Large intestine (tissue), 3 donors: ENCODE data around the gene PXT1. TPM values are rescaled to one million over a fixed set of nuclear protein-coding genes. Genes with fewer than 3 reads are reported as not detected.
A peak's percentile ranks its signal among the peaks of the same experiment; 100 is the strongest.

Experiments
- DNase-seq, 2 donors: peaks; one replicate each; pipeline versions ENCODE4 v3.0.0 to v3.0.0-alpha.2; 2013
- H3K27ac ChIP-seq: one replicate; pipeline ENCODE4 v1.5.1; 2013; ENCODE audit warnings: low read length
- H3K27me3 ChIP-seq: 2 replicates; pipeline ENCODE4 v1.6.1; 2013; ENCODE audit warnings: low read length; ENCODE audit not compliant: control insufficient read depth, insufficient read depth
- H3K36me3 ChIP-seq: 2 replicates; pipeline ENCODE4 v1.6.1; 2013; ENCODE audit warnings: low read length; ENCODE audit not compliant: control insufficient read depth, insufficient read depth
- H3K4me1 ChIP-seq: one replicate; pipeline ENCODE4 v1.6.1; 2013; ENCODE audit warnings: low read length; ENCODE audit not compliant: control insufficient read depth, insufficient read depth
- H3K4me3 ChIP-seq: one replicate; pipeline ENCODE4 v1.5.1; 2013; ENCODE audit warnings: low read length
- H3K9me3 ChIP-seq: one replicate; pipeline ENCODE4 v1.6.1; 2013; ENCODE audit warnings: mild to moderate bottlenecking, low read depth, low read length, moderate library complexity; ENCODE audit not compliant: control insufficient read depth
- WGBS: methylation state at CpG from one replicate; pipeline ENCODE4 v1.1.5; 2013; ENCODE audit warnings: low lambda C conversion rate; ENCODE audit not compliant: insufficient coverage; 5-methylcytosine and 5-hydroxymethylcytosine counted together
- polyA plus RNA-seq: library from polyadenylated mRNA; unstranded; fragments of 120-200 nt; gene quantifications from one replicate; pipeline ENCODE4 v1.2.1, GENCODE V29; 2013

The PXT1 gene
- polyA plus RNA-seq, 1 donor: 0.24 TPM

GRCh38 chr6:36362551-36363370, 79.9 kb downstream of the PXT1 start:
- Histone ChIP-seq H3K9me3 (peaks cover 3% of the 10 kb centered on the region), H3K36me3 (no peaks in the 10 kb centered on the region), H3K4me1 (peaks cover 40% of the 10 kb centered on the region), H3K27me3 (no peaks in the 10 kb centered on the region), H3K4me3 (no peak overlapping the region), H3K27ac (no peak overlapping the region)
- no CpG with 5 or more reads among the region's 25 CpGs for WGBS
- no peak for DNase-seq

GRCh38 chr6:36361071-36361470, 81.6 kb downstream of the PXT1 start:
- WGBS: no CpG with 5 or more reads among the region's 11 CpGs
- no peak overlapping the region for H3K27ac ChIP-seq
- no peaks in the 10 kb centered on the region for H3K27me3 ChIP-seq
- no peaks in the 10 kb centered on the region for H3K36me3 ChIP-seq
- H3K9me3 ChIP-seq: peaks cover 3% of the 10 kb centered on the region
- H3K4me1 ChIP-seq: peaks cover 36% of the 10 kb centered on the region
- H3K4me3 ChIP-seq: no peak overlapping the region
- no peak for DNase-seq

GRCh38 chr6:36360241-36361054, 82.2 kb downstream of the PXT1 start:
- H3K36me3 ChIP-seq: no peaks in the 10 kb centered on the region
- no CpG with 5 or more reads among the region's 10 CpGs for WGBS
- no peak overlapping the region for H3K4me3 ChIP-seq
- no peak overlapping the region for H3K27ac ChIP-seq
- no peaks in the 10 kb centered on the region for H3K27me3 ChIP-seq
- peaks cover 30% of the 10 kb centered on the region for H3K4me1 ChIP-seq
- peaks cover 3% of the 10 kb centered on the region for H3K9me3 ChIP-seq
- DNase-seq: peak; percentile 79 to 81

GRCh38 chr6:36358226-36358915, 84.3 kb downstream of the PXT1 start:
- Histone ChIP-seq H3K4me1 (peaks cover 20% of the 10 kb centered on the region), H3K9me3 (no peaks in the 10 kb centered on the region), H3K4me3 (no peak overlapping the region), H3K27me3 (no peaks in the 10 kb centered on the region), H3K27ac (peak overlapping the region; percentile 55), H3K36me3 (no peaks in the 10 kb centered on the region)
- peak in 1 of 2 donors; percentile 61 for DNase-seq
- WGBS: no CpG with 5 or more reads among the region's 4 CpGs

GRCh38 chr6:36357872-36358225, 84.8 kb downstream of the PXT1 start:
- H3K27ac ChIP-seq: peak overlapping the region; percentile 55
- peak; percentile 66 to 78 for DNase-seq
- peaks cover 20% of the 10 kb centered on the region for H3K4me1 ChIP-seq
- no peaks in the 10 kb centered on the region for H3K27me3 ChIP-seq
- H3K36me3 ChIP-seq: no peaks in the 10 kb centered on the region
- WGBS: 100% methylated on average over 2 of the region's 3 CpGs
- H3K4me3 ChIP-seq: no peak overlapping the region
- H3K9me3 ChIP-seq: no peaks in the 10 kb centered on the region

- no peaks in the 10 kb centered on the region for H3K9me3 ChIP-seq
- no peaks in the 10 kb centered on the region for H3K27me3 ChIP-seq
- WGBS: no CpG with 5 or more reads among the region's 4 CpGs
- no peaks in the 10 kb centered on the region for H3K36me3 ChIP-seq
- H3K27ac ChIP-seq: no peak overlapping the region
- no peak overlapping the region for H3K4me3 ChIP-seq
- H3K4me1 ChIP-seq: peaks cover 32% of the 10 kb centered on the region
- DNase-seq: no peak
Measured at GRCh38 chr6:36355819-36356218, 86.8 kb downstream of the PXT1 start.

GRCh38 chr6:36353411-36353915, 89.2 kb downstream of the PXT1 start:
- H3K4me3 ChIP-seq: no peak overlapping the region
- H3K4me1 ChIP-seq: peaks cover 45% of the 10 kb centered on the region
- no peak overlapping the region for H3K27ac ChIP-seq
- no peaks in the 10 kb centered on the region for H3K9me3 ChIP-seq
- no CpG with 5 or more reads among the region's 4 CpGs for WGBS
- H3K36me3 ChIP-seq: no peaks in the 10 kb centered on the region
- no peak for DNase-seq
- no peaks in the 10 kb centered on the region for H3K27me3 ChIP-seq

- Histone ChIP-seq H3K27ac (no peak overlapping the region), H3K4me1 (peaks cover 42% of the 10 kb centered on the region), H3K27me3 (no peaks in the 10 kb centered on the region), H3K4me3 (no peak overlapping the region), H3K36me3 (no peaks in the 10 kb centered on the region), H3K9me3 (no peaks in the 10 kb centered on the region)
- DNase-seq: no peak
- WGBS: 64% methylated on average over 3 of the region's 8 CpGs
Measured at GRCh38 chr6:36352477-36353157, 90.0 kb downstream of the PXT1 start.

GRCh38 chr6:36350681-36351571, 91.7 kb downstream of the PXT1 start:
- H3K27ac ChIP-seq: peak overlapping the region; percentile 87
- H3K27me3 ChIP-seq: no peaks in the 10 kb centered on the region
- peaks cover 50% of the 10 kb centered on the region for H3K4me1 ChIP-seq
- DNase-seq: peak; percentile 60 to 87
- no peak overlapping the region for H3K4me3 ChIP-seq
- 20% methylated on average over 2 of the region's 15 CpGs for WGBS
- no peaks in the 10 kb centered on the region for H3K9me3 ChIP-seq
- no peaks in the 10 kb centered on the region for H3K36me3 ChIP-seq
